Loucy (cell line): ENCODE results near the gene TMEM37.

Source experiments
- CTCF ChIP-seq: fragments of 200-600 bp; sonication (generic); conservative IDR thresholded peaks from 2 replicates; pipeline ENCODE4 v1.5.1; 2014; ENCODE audit warnings: mild to moderate bottlenecking, antibody characterized with exemption, low read length
- EZH2phosphoT487 ChIP-seq: fragments of 200-600 bp; IDR thresholded peaks from 2 replicates; pipeline ENCODE4 v1.6.1; 2018; ENCODE audit warnings: antibody characterized with exemption, mild to moderate bottlenecking, moderate library complexity, borderline replicate concordance

GRCh38 chr2:119397196-119397595 is 34.5 kb upstream of the TMEM37 start:
- TF ChIP-seq CTCF, result no peak
- no peak for TF ChIP-seq EZH2phosphoT487
